Lower leg skin (tissue), 4 donors: ENCODE results near the gene SHISA6. TPM values are rescaled to one million over a fixed set of nuclear protein-coding genes. Genes with fewer than 3 reads are reported as not detected.

Source experiments
- DNase-seq, 2 donors: peaks; one replicate each; pipeline ENCODE4 v3.0.0-alpha.2; 2019; ENCODE audit warnings: low spot score in 2 of 2
- H3K4me3 ChIP-seq: fragments of 200-600 bp; sonication (generic); 2 replicates; pipeline ENCODE4 v1.5.1; 2017; ENCODE audit warnings: mild to moderate bottlenecking, low read depth; ENCODE audit not compliant: poor library complexity, severe bottlenecking
- CTCF ChIP-seq, 3 donors: fragments of 450-650 bp; IDR thresholded peaks; one replicate each; pipeline ENCODE4 v1.5.1; 2016; ENCODE audit warnings: antibody characterized with exemption in 3 of 3, mild to moderate bottlenecking in 3 of 3, moderate library complexity in 2 of 3
- POLR2A ChIP-seq, 2 donors: fragments of 450-650 bp; IDR thresholded peaks; one replicate each; pipeline ENCODE4 v1.6.1; 2016 to 2017; ENCODE audit warnings: antibody characterized with exemption in 2 of 2, mild to moderate bottlenecking in 1 of 2, moderate library complexity in 1 of 2
- whole genome bisulfite sequencing, 2 donors: methylation state at CpG; one replicate each; pipeline ENCODE4 v1.1.5; 2018; 5-methylcytosine and 5-hydroxymethylcytosine counted together
- intact Hi-C: fragments of 100-400 bp; cut with DNase I; formaldehyde crosslinking; loops from one replicate; pipeline ENCODE4 v1.15.0; 2023; ENCODE audit warnings: low total_unique reads
- total RNA-seq, 4 donors: library from RNA; depleted of rRNA; stranded (reverse); fragments of >200 nt; gene quantifications; one replicate each; pipeline ENCODE4 v1.1.0, GENCODE V29; 2016

Gene SHISA6
- total RNA-seq, 4 donors from 2014 or later = 0.72 to 2.8 (median 1.4) TPM

GRCh38 chr17:11293480-11293879 lies 52.5 kb downstream of the SHISA6 start:
- DNase-seq = peak in 1 of 2 donors; percentile 59
- no peak overlapping the region for H3K4me3 ChIP-seq
- 82 to 83% methylated on average over 8 of the region's 8 CpGs for whole genome bisulfite sequencing, 2 donors
- TF ChIP-seq CTCF (IDR thresholded peaks at IDR 0.05) = no peak
- TF ChIP-seq POLR2A (IDR thresholded peaks at IDR 0.05) = no peak
- intact Hi-C loops = no loop called here

GRCh38 chr17:11294826-11295225 lies 53.8 kb downstream of the SHISA6 start:
- 91 to 92% methylated on average over 10 of the region's 10 CpGs for WGBS, 2 donors
- intact Hi-C loops = loop anchor here (5.0 kb wide), 1 partner anchor 423 kb away; no protein-coding TSS in a partner anchor
- peak in 1 of 2 donors; percentile 60 for DNase-seq
- TF ChIP-seq CTCF (IDR thresholded peaks at IDR 0.05) = no peak
- no peak for TF ChIP-seq POLR2A (IDR thresholded peaks at IDR 0.05)
- H3K4me3 ChIP-seq = no peak overlapping the region

GRCh38 chr17:11296994-11297393 lies 56.0 kb downstream of the SHISA6 start:
- DNase-seq = peak in 1 of 2 donors; percentile 25
- 41 to 87% methylated on average over 4 of the region's 4 CpGs for WGBS, 2 donors
- no peak overlapping the region for H3K4me3 ChIP-seq
- intact Hi-C loops = loop anchor here (5.0 kb wide), 1 partner anchor 425 kb away; no protein-coding TSS in a partner anchor
- TF ChIP-seq POLR2A (IDR thresholded peaks at IDR 0.05) (no peak), CTCF (IDR thresholded peaks at IDR 0.05) (no peak)

- DNase-seq = peak in 1 of 2 donors; percentile 72
- WGBS, 2 donors = 79 to 94% methylated on average over 1 of the region's 1 CpG
- TF ChIP-seq POLR2A (IDR thresholded peaks at IDR 0.05) = no peak
- no peak for TF ChIP-seq CTCF (IDR thresholded peaks at IDR 0.05)
- intact Hi-C loops = loop anchor here (5.0 kb wide), 1 partner anchor 426 kb away; no protein-coding TSS in a partner anchor
- no peak overlapping the region for H3K4me3 ChIP-seq
These were observed 57.4 kb downstream of the SHISA6 start for GRCh38 chr17:11298401-11298800.

GRCh38 chr17:11300201-11300600 lies 59.2 kb downstream of the SHISA6 start:
- intact Hi-C loops = no loop called here

More at GRCh38 chr17:11300201-11300600, 59.2 kb downstream of the SHISA6 start:
- TF ChIP-seq CTCF (IDR thresholded peaks at IDR 0.05) = no peak
- no peak for TF ChIP-seq POLR2A (IDR thresholded peaks at IDR 0.05)
- whole genome bisulfite sequencing, 2 donors = 76 to 89% methylated on average over 7 of the region's 7 CpGs
- peak in 1 of 2 donors; percentile 74 for DNase-seq
- H3K4me3 ChIP-seq = no peak overlapping the region
